Neural progenitor cell (in vitro differentiated cells): ENCODE results near the gene RIBC2. TPM values are rescaled to one million over a fixed set of nuclear protein-coding genes. Genes with fewer than 3 reads are reported as not detected.
"Not testable (repeated sequence)": the region's sequence is repeated elsewhere in the genome, so short reads cannot be mapped to it uniquely, and the experiment has no call there.

Experiments used
- DNase-seq: peaks from one replicate; pipeline ENCODE4 v3.0.0-alpha.2; 2016; ENCODE audit warnings: low spot score
- H2AFZ ChIP-seq: fragments of 200-600 bp; sonication (generic); replicated peaks from 2 replicates; pipeline ENCODE4 v1.6.1; 2016; ENCODE audit warnings: antibody characterized with exemption
- H3F3A ChIP-seq: fragments of 200-600 bp; sonication (generic); 2 replicates; pipeline ENCODE4 v1.6.1; 2016; ENCODE audit warnings: antibody characterized with exemption, low read depth
- H3K27ac ChIP-seq: fragments of 200-600 bp; sonication (generic); 2 replicates; pipeline ENCODE4 v1.5.1; 2016; ENCODE audit warnings: mild to moderate bottlenecking
- H3K27me3 ChIP-seq: fragments of 200-600 bp; sonication (generic); 2 replicates; pipeline ENCODE4 v1.6.1; 2016; ENCODE audit warnings: mild to moderate bottlenecking, moderate library complexity
- H3K36me3 ChIP-seq: fragments of 200-600 bp; sonication (generic); 2 replicates; pipeline ENCODE4 v1.5.1; 2016
- H3K4me1 ChIP-seq: fragments of 200-600 bp; sonication (generic); 2 replicates; pipeline ENCODE4 v1.6.1; 2016; ENCODE audit warnings: mixed run types
- H3K4me2 ChIP-seq: fragments of 200-600 bp; sonication (generic); 2 replicates; pipeline ENCODE4 v1.6.1; 2016
- H3K4me3 ChIP-seq: fragments of 200-600 bp; sonication (generic); 2 replicates; pipeline ENCODE4 v1.5.1; 2016
- H3K79me2 ChIP-seq: fragments of 200-600 bp; sonication (generic); 2 replicates; pipeline ENCODE4 v1.6.1; 2016; ENCODE audit warnings: low read depth
- H3K9ac ChIP-seq: fragments of 200-600 bp; sonication (generic); 2 replicates; pipeline ENCODE4 v1.6.1; 2016
- H3K9me3 ChIP-seq: fragments of 200-600 bp; sonication (generic); 2 replicates; pipeline ENCODE4 v1.5.1; 2016; ENCODE audit warnings: low read depth
- H4K20me1 ChIP-seq: fragments of 200-600 bp; sonication (generic); 2 replicates; pipeline ENCODE4 v1.6.1; 2016; ENCODE audit warnings: low read depth
- H3K27ac Mint-ChIP-seq: 3 replicates; pipeline ENCODE4 v1.8.0; 2021; ENCODE audit warnings: mixed read lengths
- H3K27me3 Mint-ChIP-seq: 2 replicates; pipeline ENCODE4 v1.8.0; 2022; ENCODE audit warnings: low read depth, mild to moderate bottlenecking, inconsistent platforms, moderate library complexity, mixed read lengths; ENCODE audit not compliant: insufficient read depth
- H3K36me3 Mint-ChIP-seq: 3 replicates; pipeline ENCODE4 v1.8.0; 2021; ENCODE audit warnings: mixed read lengths
- H3K4me1 Mint-ChIP-seq: 3 replicates; pipeline ENCODE4 v1.8.0; 2021; ENCODE audit warnings: mixed read lengths
- H3K4me3 Mint-ChIP-seq: 3 replicates; pipeline ENCODE4 v1.8.0; 2021; ENCODE audit warnings: mild to moderate bottlenecking, moderate library complexity, mixed read lengths
- H3K9me3 Mint-ChIP-seq: 3 replicates; pipeline ENCODE4 v1.8.0; 2020; ENCODE audit warnings: mixed read lengths
- CTCF ChIP-seq: fragments of 200-600 bp; sonication (generic); IDR thresholded peaks from 2 replicates; pipeline ENCODE4 v1.5.1; 2017; ENCODE audit warnings: antibody characterized with exemption, mild to moderate bottlenecking
- EZH2 ChIP-seq: fragments of 200-600 bp; sonication (generic); IDR thresholded peaks from 2 replicates; pipeline ENCODE4 v1.6.1; 2017; ENCODE audit warnings: antibody characterized with exemption, mild to moderate bottlenecking, moderate library complexity
- EZH2phosphoT487 ChIP-seq: fragments of 200-600 bp; sonication (generic); IDR thresholded peaks from 2 replicates; pipeline ENCODE4 v1.6.1; 2017; ENCODE audit warnings: antibody characterized with exemption
- total RNA-seq: library from RNA; depleted of rRNA; stranded (reverse); fragments of >200 nt; gene quantifications from 2 replicates; pipeline ENCODE4 v1.2.3, GENCODE V29; 2015; ENCODE audit warnings: low replicate concordance

The RIBC2 gene
- total RNA-seq, 1 donor from 2014 or later: 2.0 TPM

GRCh38 chr22:45445031-45445710 is 31.7 kb downstream of the RIBC2 start:
- Histone ChIP-seq H3K27ac (no peak overlapping the region), H3K79me2 (no peaks in the 10 kb centered on the region), H3K36me3 (no peaks in the 10 kb centered on the region), H3F3A (peaks cover 4% of the 10 kb centered on the region), H4K20me1 (no peaks in the 10 kb centered on the region), H3K4me3 (no peak overlapping the region), H3K9me3 (no peaks in the 10 kb centered on the region), H3K4me2 (no peak overlapping the region), H3K27me3 (no peaks in the 10 kb centered on the region), H3K4me1 (peaks cover 7% of the 10 kb centered on the region), H3K9ac (no peak overlapping the region), H2AFZ (no peak overlapping the region)
- no peaks in the 10 kb centered on the region for H3K9me3 Mint-ChIP-seq
- TF ChIP-seq EZH2: no peak
- no peak for TF ChIP-seq EZH2phosphoT487
- TF ChIP-seq CTCF: no peak
- H3K27ac Mint-ChIP-seq: no peak overlapping the region
- peaks cover 12% of the 10 kb centered on the region for H3K27me3 Mint-ChIP-seq
- no peak overlapping the region for H3K4me3 Mint-ChIP-seq
- H3K36me3 Mint-ChIP-seq: no peaks in the 10 kb centered on the region
- H3K4me1 Mint-ChIP-seq: peaks cover 18% of the 10 kb centered on the region
- no peak for DNase-seq

GRCh38 chr22:45446216-45446615 is 32.7 kb downstream of the RIBC2 start:
- Histone ChIP-seq H3K79me2 (no peaks in the 10 kb centered on the region), H3K27ac (no peak overlapping the region), H3K27me3 (no peaks in the 10 kb centered on the region), H3K4me3 (no peak overlapping the region), H3K9ac (no peak overlapping the region), H2AFZ (no peak overlapping the region), H3K4me1 (peaks cover 7% of the 10 kb centered on the region), H3K36me3 (no peaks in the 10 kb centered on the region), H4K20me1 (no peaks in the 10 kb centered on the region), H3K4me2 (no peak overlapping the region), H3F3A (peaks cover 4% of the 10 kb centered on the region), H3K9me3 (no peaks in the 10 kb centered on the region)
- TF ChIP-seq CTCF: no peak
- TF ChIP-seq EZH2phosphoT487: no peak
- no peak for TF ChIP-seq EZH2
- Mint-ChIP-seq H3K36me3 (no peaks in the 10 kb centered on the region), H3K27me3 (peaks cover 11% of the 10 kb centered on the region), H3K27ac (no peak overlapping the region), H3K4me1 (peaks cover 11% of the 10 kb centered on the region), H3K4me3 (no peak overlapping the region), H3K9me3 (no peaks in the 10 kb centered on the region)
- no peak for DNase-seq

- peaks cover 12% of the 10 kb centered on the region for H3K27me3 Mint-ChIP-seq
- not testable (repeated sequence) for DNase-seq, H3K27me3 ChIP-seq, H3K79me2 ChIP-seq, H3K27ac ChIP-seq, H4K20me1 ChIP-seq, H3K9me3 Mint-ChIP-seq, H3F3A ChIP-seq, H3K27ac Mint-ChIP-seq, H3K9me3 ChIP-seq, H3K4me1 Mint-ChIP-seq, H2AFZ ChIP-seq, H3K36me3 Mint-ChIP-seq, H3K4me2 ChIP-seq, H3K4me1 ChIP-seq, H3K4me3 ChIP-seq, H3K36me3 ChIP-seq, H3K4me3 Mint-ChIP-seq, H3K9ac ChIP-seq
Observed at GRCh38 chr22:45447596-45447995, 34.1 kb downstream of the RIBC2 start.

GRCh38 chr22:45448431-45448830 is 34.9 kb downstream of the RIBC2 start:
- Histone ChIP-seq H3K4me2 (no peak overlapping the region), H3F3A (no peaks in the 10 kb centered on the region), H2AFZ (no peak overlapping the region), H3K27me3 (no peaks in the 10 kb centered on the region), H3K36me3 (no peaks in the 10 kb centered on the region), H3K27ac (no peak overlapping the region), H4K20me1 (no peaks in the 10 kb centered on the region), H3K4me1 (no peaks in the 10 kb centered on the region), H3K9ac (no peak overlapping the region), H3K79me2 (no peaks in the 10 kb centered on the region), H3K9me3 (no peaks in the 10 kb centered on the region), H3K4me3 (no peak overlapping the region)
- no peak for DNase-seq
- peaks cover 11% of the 10 kb centered on the region for H3K27me3 Mint-ChIP-seq
- TF ChIP-seq CTCF: no peak
- no peak for TF ChIP-seq EZH2phosphoT487
- no peak for TF ChIP-seq EZH2
- H3K36me3 Mint-ChIP-seq: no peaks in the 10 kb centered on the region
- no peak overlapping the region for H3K4me3 Mint-ChIP-seq
- H3K9me3 Mint-ChIP-seq: no peaks in the 10 kb centered on the region
- no peak overlapping the region for H3K27ac Mint-ChIP-seq
- H3K4me1 Mint-ChIP-seq: no peaks in the 10 kb centered on the region

GRCh38 chr22:45449442-45449841 is 35.9 kb downstream of the RIBC2 start:
- H3K9me3 Mint-ChIP-seq, H3K4me1 Mint-ChIP-seq, H3K36me3 ChIP-seq, H3K27ac Mint-ChIP-seq, H3K27me3 ChIP-seq, H3K4me1 ChIP-seq, H3K4me3 Mint-ChIP-seq, H3K36me3 Mint-ChIP-seq, DNase-seq, H2AFZ ChIP-seq, H3K79me2 ChIP-seq, H3K9me3 ChIP-seq, H3K4me3 ChIP-seq, H3K9ac ChIP-seq, H3K4me2 ChIP-seq, H3K27ac ChIP-seq, H3F3A ChIP-seq, H4K20me1 ChIP-seq: not testable (repeated sequence)
- peaks cover 12% of the 10 kb centered on the region for H3K27me3 Mint-ChIP-seq
